Upper lobe of left lung (tissue), 4 donors: ENCODE results near the gene SEC16B.

Experiments
- POLR2AphosphoS5 ChIP-seq, 2 donors: sonication (generic); formaldehyde crosslinking; IDR thresholded peaks; one replicate each; pipeline ENCODE4 v1.5.1; 2017; ENCODE audit warnings: antibody characterized with exemption in 2 of 2
- TF ChIP-seq, protein P1 (sequence below), 6 experiments: fragments of 450-650 bp in 4 of 6; fragments of 200-600 bp in 2 of 6; sonication (generic) in 2 of 6; IDR thresholded peaks; one replicate each; pipeline ENCODE4 v1.5.1; 2016 to 2019; ENCODE audit warnings: antibody characterized with exemption in 6 of 6

DNA sequence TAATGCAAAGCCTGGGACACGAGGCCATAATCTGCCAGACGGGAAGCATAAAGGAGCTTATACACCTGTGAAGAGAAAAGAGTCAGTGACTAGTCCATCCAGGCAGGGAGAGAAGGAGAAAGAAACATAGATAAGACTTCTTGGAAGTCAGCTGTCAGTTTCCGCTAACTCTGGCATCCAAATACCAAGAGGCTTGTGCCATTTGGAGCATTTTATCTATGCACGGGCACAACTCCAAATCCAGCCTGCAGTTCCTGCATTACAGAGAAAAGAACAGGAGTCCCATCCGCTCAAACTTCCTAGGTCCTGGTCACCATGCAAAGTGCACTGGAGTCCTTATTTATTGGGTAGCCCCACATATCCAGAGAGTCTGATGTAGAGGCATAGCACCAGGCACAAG is 27.9 kb downstream of the SEC16B start:
- TF ChIP-seq, protein P1, sequence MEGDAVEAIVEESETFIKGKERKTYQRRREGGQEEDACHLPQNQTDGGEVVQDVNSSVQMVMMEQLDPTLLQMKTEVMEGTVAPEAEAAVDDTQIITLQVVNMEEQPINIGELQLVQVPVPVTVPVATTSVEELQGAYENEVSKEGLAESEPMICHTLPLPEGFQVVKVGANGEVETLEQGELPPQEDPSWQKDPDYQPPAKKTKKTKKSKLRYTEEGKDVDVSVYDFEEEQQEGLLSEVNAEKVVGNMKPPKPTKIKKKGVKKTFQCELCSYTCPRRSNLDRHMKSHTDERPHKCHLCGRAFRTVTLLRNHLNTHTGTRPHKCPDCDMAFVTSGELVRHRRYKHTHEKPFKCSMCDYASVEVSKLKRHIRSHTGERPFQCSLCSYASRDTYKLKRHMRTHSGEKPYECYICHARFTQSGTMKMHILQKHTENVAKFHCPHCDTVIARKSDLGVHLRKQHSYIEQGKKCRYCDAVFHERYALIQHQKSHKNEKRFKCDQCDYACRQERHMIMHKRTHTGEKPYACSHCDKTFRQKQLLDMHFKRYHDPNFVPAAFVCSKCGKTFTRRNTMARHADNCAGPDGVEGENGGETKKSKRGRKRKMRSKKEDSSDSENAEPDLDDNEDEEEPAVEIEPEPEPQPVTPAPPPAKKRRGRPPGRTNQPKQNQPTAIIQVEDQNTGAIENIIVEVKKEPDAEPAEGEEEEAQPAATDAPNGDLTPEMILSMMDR (IDR thresholded peaks at IDR 0.05), result no peak
- TF ChIP-seq POLR2AphosphoS5 (IDR thresholded peaks at IDR 0.05), result no peak
